ENCODE results near the gene PPL. TPM values are rescaled to one million over a fixed set of nuclear protein-coding genes. Genes with fewer than 3 reads are reported as not detected.

The PPL gene
- total and polyA plus RNA-seq, 2 of the 8 experiments (the other 6 are each of a cell fraction or from before 2014, with no cell fraction given) = 11.3 to 29.5 TPM

- H2BK20ac ChIP-seq (ENCODE audit: low read length) = no peak overlapping the region
- DNase-seq (ENCODE audit: low read depth in 1 of 2, low spot score in 2 of 2) = no peak
- no peaks in the 10 kb centered on the region for H3K79me2 ChIP-seq (ENCODE audit: control insufficient read depth in 1 of 2, insufficient read depth in 2 of 2, low read length in 2 of 2)
- no peak overlapping the region for H3K14ac ChIP-seq (ENCODE audit: insufficient read length)
- no peak overlapping the region for H2BK5ac ChIP-seq (ENCODE audit: low read depth, low read length)
- 92% methylated on average over 22 of the region's 26 CpGs; no CpG with 5 or more reads in 1 of the 2 experiments for WGBS, 2 experiments (ENCODE audit: extremely low coverage in 1 of 2, insufficient coverage in 1 of 2, insufficient read length in 1 of 2, insufficient replicate concordance in 2 of 2, low coverage in 1 of 2, low lambda C conversion rate in 2 of 2, missing lambda C conversion rate in 1 of 2)
- H3K4ac ChIP-seq (replicated peaks; ENCODE audit: insufficient read length, low read depth, low read length) = no peak overlapping the region
- H2BK15ac ChIP-seq (ENCODE audit: low read length) = no peak overlapping the region
- H3K9me3 ChIP-seq (ENCODE audit: insufficient read depth in 2 of 2, low read depth in 1 of 2, low read length in 1 of 2) = no peaks in the 10 kb centered on the region
- H4K5ac ChIP-seq (ENCODE audit: insufficient read length, low read depth, low read length) = no peak overlapping the region
- H3K36me3 ChIP-seq (ENCODE audit: control insufficient read depth in 2 of 4, insufficient read depth in 4 of 4, low read length in 3 of 4) = peaks cover 2 to 32% (median 14%) of the 10 kb centered on the region in 4 experiments; a peak in 5 of 8 replicates
- peaks cover 0 to 6% of the 10 kb centered on the region in 2 experiments for H4K20me1 ChIP-seq (replicated peaks in 1 of 2; ENCODE audit: control insufficient read depth in 1 of 2, insufficient read depth in 2 of 2, low read length in 2 of 2)
- H3K27me3 ChIP-seq (replicated peaks in 1 of 4; ENCODE audit: control insufficient read depth in 3 of 4, extremely low read depth in 1 of 4, insufficient read depth in 3 of 4, low read length in 3 of 4) = no peaks in the 10 kb centered on the region
- CTCF ChIA-PET (ENCODE audit: partially characterized antibody) = interaction anchor here (0.7 to 4.0 kb wide), 5 partner anchors 9 to 63 kb away, joined by 3 to 23 read pairs (median 4); no protein-coding TSS in a partner anchor
- H3K56ac ChIP-seq (replicated peaks; ENCODE audit: insufficient read length, low read depth, low read length) = no peak overlapping the region
- no peaks in the 10 kb centered on the region for H3K79me1 ChIP-seq (ENCODE audit: low read depth, low read length)
- no peak overlapping the region for H4K91ac ChIP-seq (replicated peaks; ENCODE audit: insufficient read length, low read length)
- H2BK12ac ChIP-seq (ENCODE audit: low read depth, low read length) = no peak overlapping the region
- no peak overlapping the region for H3K9ac ChIP-seq (replicated peaks in 1 of 4; ENCODE audit: extremely low read depth in 1 of 4, low read depth in 3 of 4, low read length in 3 of 4)
- H2AK5ac ChIP-seq (ENCODE audit: low read depth, low read length) = no peak overlapping the region
- no peak overlapping the region for H3K18ac ChIP-seq (ENCODE audit: extremely low read depth, low read length)
- TF ChIP-seq MAFK (IDR thresholded peaks at IDR 0.05; ENCODE audit: low read depth, low read length) (no peak), GABPA (IDR thresholded peaks at IDR 0.05; ENCODE audit: borderline replicate concordance, insufficient read depth, low read length) (no peak), CEBPB (IDR thresholded peaks at IDR 0.05; ENCODE audit: low read depth, low read length) (no peak), POLR2A (IDR thresholded peaks at IDR 0.05; ENCODE audit: control extremely low read depth in 1 of 2, low read depth in 2 of 2, low read length in 2 of 2) (no peak), SRF (IDR thresholded peaks at IDR 0.05; ENCODE audit: low read depth, low read length) (no peak), EZH2 (IDR thresholded peaks at IDR 0.05; ENCODE audit: low read depth, low read length, severe bottlenecking) (no peak), GTF2F1 (IDR thresholded peaks at IDR 0.05; ENCODE audit: borderline replicate concordance, low read depth, low read length) (no peak), TAF7 (optimal IDR thresholded peaks at IDR 0.05; ENCODE audit: borderline replicate concordance, low read depth, low read length) (no peak), SUZ12 (IDR thresholded peaks at IDR 0.05; ENCODE audit: low read length) (no peak), TEAD4 (IDR thresholded peaks at IDR 0.05; ENCODE audit: low read depth, low read length) (no peak), CREB1 (IDR thresholded peaks at IDR 0.05) (no peak)
- H4K8ac ChIP-seq (ENCODE audit: extremely low read depth, insufficient read depth, low read length) = no peak overlapping the region
- no peak overlapping the region for H3K27ac ChIP-seq (ENCODE audit: low read depth, low read length)
- H3K23me2 ChIP-seq (ENCODE audit: low read depth, low read length) = no peaks in the 10 kb centered on the region
- no peaks in the 10 kb centered on the region for H3K4me1 ChIP-seq (replicated peaks in 1 of 4; ENCODE audit: control insufficient read depth in 3 of 4, insufficient read depth in 4 of 4, low read length in 3 of 4)
- no peak overlapping the region for H3K4me3 ChIP-seq (ENCODE audit: extremely low read depth in 1 of 4, insufficient read depth in 2 of 4, low read depth in 3 of 4, low read length in 4 of 4)
- FAIRE-seq = no peak
- no peak overlapping the region for H2BK120ac ChIP-seq (replicated peaks; ENCODE audit: low read depth, low read length)
- H3K4me2 ChIP-seq (ENCODE audit: insufficient read depth in 1 of 2, low read depth in 2 of 2, low read length in 2 of 2) = no peak overlapping the region
- POLR2A ChIA-PET (ENCODE audit: partially characterized antibody) = interaction anchor here (0.6 to 3.7 kb wide), 8 partner anchors 8 to 153 kb away, joined by 3 to 15 read pairs (median 3); no protein-coding TSS in a partner anchor
- H2AFZ ChIP-seq (ENCODE audit: low read length) = no peak overlapping the region
- no peak overlapping the region for H3K23ac ChIP-seq (ENCODE audit: insufficient read length)
These were observed 43.7 kb downstream of the PPL start for GRCh38 chr16:4893103-4893862.

Data from H1 (cell line).